VCaP (cell line): ENCODE measurements around the gene CEACAM21.

ENCODE experiments used
- H3K27ac ChIP-seq: fragments of 450-650 bp; 2 replicates; pipeline ENCODE4 v1.5.1; 2017
- TF ChIP-seq, protein P1 (sequence below): fragments of 450-650 bp; conservative IDR thresholded peaks from 2 replicates; pipeline ENCODE4 v1.5.1; 2017; ENCODE audit warnings: mild to moderate bottlenecking, moderate library complexity

The CEACAM21 gene

DNA sequence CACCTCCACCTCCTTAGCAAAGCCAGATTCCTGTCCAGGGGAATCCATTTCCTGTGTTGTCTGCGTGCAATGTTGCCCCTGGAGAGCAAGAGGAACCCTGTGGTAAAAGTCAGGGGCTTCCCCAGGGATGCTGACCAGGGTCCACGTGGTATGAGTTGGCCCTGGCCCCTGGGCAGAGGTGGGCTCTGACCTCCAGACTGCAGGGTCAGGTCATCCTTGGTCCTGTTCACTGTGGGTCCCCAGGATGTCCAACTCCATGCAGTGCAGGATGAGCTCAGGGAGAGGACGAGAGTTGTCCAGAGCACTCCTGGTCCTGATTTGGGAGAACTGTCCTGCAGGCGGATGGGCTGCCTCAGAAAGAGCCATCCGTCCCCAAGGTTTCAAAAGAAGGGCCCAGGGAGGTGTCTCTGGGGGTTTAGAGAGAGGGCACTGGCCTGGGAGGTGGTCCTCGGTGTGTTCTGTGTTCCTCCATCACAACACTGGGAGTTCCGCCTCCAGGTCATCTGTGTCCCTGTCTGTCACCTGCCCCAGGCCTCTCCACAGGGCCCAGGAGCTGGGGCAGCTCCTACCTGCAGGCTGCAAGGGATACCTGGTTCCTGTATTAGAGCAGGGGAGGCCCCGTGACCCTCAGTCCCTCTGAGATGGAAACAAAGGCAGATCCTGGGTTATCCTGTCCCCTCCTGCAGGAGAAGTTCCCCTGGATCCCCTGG lies 52.2 kb downstream of the CEACAM21 start:
- no peak overlapping the region for H3K27ac ChIP-seq
- TF ChIP-seq, protein P1, sequence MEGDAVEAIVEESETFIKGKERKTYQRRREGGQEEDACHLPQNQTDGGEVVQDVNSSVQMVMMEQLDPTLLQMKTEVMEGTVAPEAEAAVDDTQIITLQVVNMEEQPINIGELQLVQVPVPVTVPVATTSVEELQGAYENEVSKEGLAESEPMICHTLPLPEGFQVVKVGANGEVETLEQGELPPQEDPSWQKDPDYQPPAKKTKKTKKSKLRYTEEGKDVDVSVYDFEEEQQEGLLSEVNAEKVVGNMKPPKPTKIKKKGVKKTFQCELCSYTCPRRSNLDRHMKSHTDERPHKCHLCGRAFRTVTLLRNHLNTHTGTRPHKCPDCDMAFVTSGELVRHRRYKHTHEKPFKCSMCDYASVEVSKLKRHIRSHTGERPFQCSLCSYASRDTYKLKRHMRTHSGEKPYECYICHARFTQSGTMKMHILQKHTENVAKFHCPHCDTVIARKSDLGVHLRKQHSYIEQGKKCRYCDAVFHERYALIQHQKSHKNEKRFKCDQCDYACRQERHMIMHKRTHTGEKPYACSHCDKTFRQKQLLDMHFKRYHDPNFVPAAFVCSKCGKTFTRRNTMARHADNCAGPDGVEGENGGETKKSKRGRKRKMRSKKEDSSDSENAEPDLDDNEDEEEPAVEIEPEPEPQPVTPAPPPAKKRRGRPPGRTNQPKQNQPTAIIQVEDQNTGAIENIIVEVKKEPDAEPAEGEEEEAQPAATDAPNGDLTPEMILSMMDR = no peak
